GM19238 (cell line): ENCODE measurements around the gene ERRFI1.

Experiments
- DNase-seq: peaks from one replicate; pipeline ENCODE4 v3.0.0; 2011; ENCODE audit warnings: low spot score; ENCODE audit not compliant: insufficient read length

ERRFI1 gene

GRCh38 chr1:8019229-8019620 lies 6.9 kb downstream of the ERRFI1 start:
- DNase-seq, result no peak

GRCh38 chr1:8018492-8019228 lies 7.4 kb downstream of the ERRFI1 start:
- no peak for DNase-seq

GRCh38 chr1:8017495-8018197 lies 8.5 kb downstream of the ERRFI1 start:
- no peak for DNase-seq

- DNase-seq, result no peak
Observed at GRCh38 chr1:8016895-8017241, 9.2 kb downstream of the ERRFI1 start.

- DNase-seq, result no peak
Observed at GRCh38 chr1:8016210-8016894, 9.8 kb downstream of the ERRFI1 start.

GRCh38 chr1:8015809-8016165 lies 10.3 kb downstream of the ERRFI1 start:
- no peak for DNase-seq

- DNase-seq, result peak; percentile 32
Observed at GRCh38 chr1:8015036-8015808, 10.9 kb downstream of the ERRFI1 start.

GRCh38 chr1:8014381-8014988 lies 11.6 kb downstream of the ERRFI1 start:
- no peak for DNase-seq

- no peak for DNase-seq
Observed at GRCh38 chr1:8013800-8014199, 12.3 kb downstream of the ERRFI1 start.

- DNase-seq, result no peak
Observed at GRCh38 chr1:8013399-8013798, 12.7 kb downstream of the ERRFI1 start.

GRCh38 chr1:8012955-8013354 lies 13.2 kb downstream of the ERRFI1 start:
- no peak for DNase-seq

GRCh38 chr1:8011923-8012858 lies 13.9 kb downstream of the ERRFI1 start:
- no peak for DNase-seq

GRCh38 chr1:8011016-8011415 lies 15.1 kb downstream of the ERRFI1 start:
- no peak for DNase-seq

- DNase-seq, result no peak
Observed at GRCh38 chr1:8010080-8010664, 15.9 kb downstream of the ERRFI1 start.

- no peak for DNase-seq
Observed at GRCh38 chr1:8009043-8010002, 16.8 kb downstream of the ERRFI1 start.

GRCh38 chr1:8006037-8006963 lies 19.8 kb downstream of the ERRFI1 start:
- DNase-seq, result no peak

- no peak for DNase-seq
Observed at GRCh38 chr1:8004803-8005573, 21.1 kb downstream of the ERRFI1 start.
